Neural progenitor cell (in vitro differentiated cells): Measurements from ENCODE around the gene FLNA.

Experiments
- CTCF ChIP-seq: fragments of 200-600 bp; sonication (generic); IDR thresholded peaks from 2 replicates; pipeline ENCODE4 v1.5.1; 2017; ENCODE audit warnings: antibody characterized with exemption, mild to moderate bottlenecking
- EZH2 ChIP-seq: fragments of 200-600 bp; sonication (generic); IDR thresholded peaks from 2 replicates; pipeline ENCODE4 v1.6.1; 2017; ENCODE audit warnings: antibody characterized with exemption, mild to moderate bottlenecking, moderate library complexity
- EZH2phosphoT487 ChIP-seq: fragments of 200-600 bp; sonication (generic); IDR thresholded peaks from 2 replicates; pipeline ENCODE4 v1.6.1; 2017; ENCODE audit warnings: antibody characterized with exemption

- TF ChIP-seq EZH2 (no peak), CTCF (no peak), EZH2phosphoT487 (no peak)
Measured at GRCh38 chrX:154307202-154307601, 67.2 kb downstream of the FLNA start.
